NCI-H128 (cell line): ENCODE results near the gene ATP6V0E1.

Experiments used
- DNase-seq: peaks from one replicate; lab custom pipeline; 2025; ENCODE audit not compliant: unreplicated experiment; lab: John Stamatoyannopoulos, UW

The ATP6V0E1 gene

GRCh38 chr5:172956228-172956627 lies 27.3 kb upstream of the ATP6V0E1 start:
- no peak for DNase-seq

GRCh38 chr5:172956936-172957335 lies 26.6 kb upstream of the ATP6V0E1 start:
- no peak for DNase-seq

GRCh38 chr5:172957458-172957857 lies 26.1 kb upstream of the ATP6V0E1 start:
- no peak for DNase-seq

- DNase-seq, result no peak
Measured at GRCh38 chr5:172958331-172959046, 25.1 kb upstream of the ATP6V0E1 start.

- DNase-seq, result no peak
Measured at GRCh38 chr5:172959824-172960799, 23.5 kb upstream of the ATP6V0E1 start.

- DNase-seq, result no peak
Measured at GRCh38 chr5:172969921-172970320, 13.7 kb upstream of the ATP6V0E1 start.

- no peak for DNase-seq
Measured at GRCh38 chr5:172971482-172971881, 12.1 kb upstream of the ATP6V0E1 start.

GRCh38 chr5:172972552-172972951 lies 11.0 kb upstream of the ATP6V0E1 start:
- DNase-seq, result no peak

GRCh38 chr5:172973127-172973916 lies 10.2 kb upstream of the ATP6V0E1 start:
- DNase-seq, result no peak

- DNase-seq, result no peak
Measured at GRCh38 chr5:172973931-172974330, 9.6 kb upstream of the ATP6V0E1 start.

- DNase-seq, result no peak
Measured at GRCh38 chr5:172975289-172975688, 8.3 kb upstream of the ATP6V0E1 start.

GRCh38 chr5:172979778-172980177 lies 3.8 kb upstream of the ATP6V0E1 start:
- no peak for DNase-seq

GRCh38 chr5:172981931-172982330 lies 1.6 kb upstream of the ATP6V0E1 start:
- no peak for DNase-seq

- peak; percentile 21 for DNase-seq
Measured at GRCh38 chr5:172984244-172984953, 828 bp downstream of the ATP6V0E1 start.

- DNase-seq, result no peak
Measured at GRCh38 chr5:172985596-172985995, 2.0 kb downstream of the ATP6V0E1 start.

GRCh38 chr5:172988276-172988675 lies 4.7 kb downstream of the ATP6V0E1 start:
- no peak for DNase-seq

GRCh38 chr5:172990776-172991175 lies 7.2 kb downstream of the ATP6V0E1 start:
- DNase-seq, result no peak

- DNase-seq, result no peak
Measured at GRCh38 chr5:172994405-172994804, 10.8 kb downstream of the ATP6V0E1 start.

GRCh38 chr5:172999372-172999973 lies 15.9 kb downstream of the ATP6V0E1 start:
- DNase-seq, result no peak

- DNase-seq, result no peak
Measured at GRCh38 chr5:172999974-173000373, 16.4 kb downstream of the ATP6V0E1 start.
